GM19025 (cell line): ENCODE data around the gene LMLN.
"Not testable (repeated sequence)": the region's sequence is repeated elsewhere in the genome, so short reads cannot be mapped to it uniquely, and the experiment has no call there.

ENCODE experiments used
- ATAC-seq: cut with Tn5 transposase; IDR thresholded peaks from one replicate; pipeline ENCODE4 v1.9.1; 2021; ENCODE audit warnings: mild to moderate bottlenecking, low read depth, moderate library complexity; ENCODE audit not compliant: unreplicated experiment

Gene LMLN

DNA sequence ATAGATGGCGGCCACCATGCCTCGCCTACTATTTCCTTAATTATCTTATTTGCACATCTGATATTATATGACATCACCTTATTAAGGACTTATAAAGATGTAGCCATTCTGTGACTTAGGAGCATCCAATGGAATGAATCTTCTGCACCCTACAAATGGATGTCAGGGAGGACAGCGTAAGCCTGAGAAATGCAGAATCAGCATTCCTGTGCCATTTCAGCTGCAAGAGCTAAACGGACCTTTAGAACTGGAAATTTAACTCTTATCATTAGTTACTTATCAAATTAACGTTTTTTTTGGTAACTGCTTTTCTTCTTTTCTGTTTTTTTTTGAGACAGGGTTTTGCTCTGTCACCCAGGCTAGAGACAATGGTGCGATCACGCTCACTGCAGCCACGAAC, 65.6 kb downstream of the LMLN start:
- no peak for ATAC-seq

- no peak for ATAC-seq
These were observed 66.6 kb downstream of the LMLN start for GRCh38 chr3:198026620-198027019.

GRCh38 chr3:198027045-198027798, 67.2 kb downstream of the LMLN start:
- ATAC-seq = no peak

GRCh38 chr3:198027799-198028390, 67.9 kb downstream of the LMLN start:
- ATAC-seq = no peak

DNA sequence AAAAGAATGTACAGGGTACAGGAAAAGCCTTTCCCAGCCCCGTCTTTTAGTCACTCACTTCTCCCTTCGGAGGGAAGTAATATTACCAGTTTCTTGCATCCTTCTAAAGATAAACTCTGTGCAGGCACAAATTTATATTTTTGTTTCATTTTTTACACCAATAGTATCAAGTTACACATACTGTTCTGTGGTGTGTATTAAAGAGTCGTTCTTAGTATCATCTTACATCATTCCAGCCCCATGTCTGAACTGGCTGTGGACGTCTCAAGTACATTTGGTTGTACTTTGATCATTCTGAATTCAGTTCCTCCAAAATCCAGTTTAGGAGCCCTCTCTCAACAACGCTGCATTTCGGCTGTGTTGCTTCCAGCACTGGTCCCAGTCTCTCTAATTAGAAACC, 68.7 kb downstream of the LMLN start:
- ATAC-seq = no peak

DNA sequence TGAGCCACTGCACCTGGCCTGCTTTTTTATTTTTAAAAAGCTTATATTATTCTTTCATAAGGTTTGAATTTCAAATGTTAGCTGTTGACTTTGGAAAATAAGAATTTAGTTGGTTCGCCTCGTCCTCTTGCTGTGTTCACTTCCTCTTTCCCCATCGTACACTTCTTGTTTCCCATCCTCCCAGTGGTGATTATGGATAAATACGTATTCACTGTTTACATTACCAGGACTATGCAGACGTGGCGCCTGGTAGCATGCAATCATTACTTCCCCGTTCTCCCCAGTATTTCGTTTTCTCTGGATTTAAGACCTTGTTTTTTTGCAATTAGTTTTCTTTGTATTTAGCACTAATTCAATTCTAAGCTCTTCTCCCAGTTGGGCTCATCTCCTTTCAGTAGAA, 70.1 kb downstream of the LMLN start:
- no peak for ATAC-seq

- ATAC-seq = no peak
These were observed 70.7 kb downstream of the LMLN start for GRCh38 chr3:198030726-198031125.

DNA sequence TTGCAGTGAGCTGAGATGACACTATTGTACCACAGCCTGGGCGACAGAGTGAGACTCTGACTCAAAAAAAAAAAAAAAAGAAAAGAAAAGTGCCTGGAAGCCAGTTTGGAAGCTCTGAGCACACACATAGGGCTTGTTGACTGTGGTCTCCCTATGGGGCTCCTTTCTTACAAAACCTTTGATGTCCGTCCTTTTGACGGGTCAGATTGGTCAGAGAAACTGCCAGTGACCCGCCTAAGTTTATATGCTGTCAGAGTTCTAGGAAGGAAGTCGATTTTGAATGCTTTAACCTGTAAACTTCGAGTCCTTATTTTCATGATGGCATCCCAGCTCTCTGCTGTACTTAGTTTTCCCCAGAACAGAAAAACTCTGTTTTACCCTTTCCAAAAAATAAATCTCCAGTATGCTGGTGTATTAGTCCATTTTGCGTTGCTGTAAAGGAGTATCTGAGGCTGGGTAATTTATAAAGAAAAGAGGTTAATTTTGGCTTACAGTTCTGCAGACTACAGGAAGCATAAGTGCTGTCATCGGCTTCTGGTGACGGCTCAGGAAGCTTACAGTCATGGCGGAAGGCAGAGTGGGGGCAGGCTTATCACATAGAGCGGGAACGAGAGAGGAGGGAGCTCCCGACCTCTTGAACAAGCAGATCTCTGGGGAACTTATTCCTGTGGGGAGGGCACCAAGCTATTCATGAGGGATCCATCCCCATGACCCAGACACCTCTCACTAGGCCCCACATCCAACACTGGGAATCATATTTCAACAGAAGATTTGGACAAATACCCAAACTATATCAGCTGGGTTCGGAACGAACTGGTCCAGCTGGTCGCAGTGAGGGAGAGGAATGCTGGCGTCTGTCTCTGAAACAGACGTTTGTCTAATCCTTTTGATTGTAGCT, 72.3 kb downstream of the LMLN start:
- ATAC-seq = no peak

GRCh38 chr3:198043119-198043518, 83.1 kb downstream of the LMLN start:
- no peak for ATAC-seq

GRCh38 chr3:198046120-198046857, 86.3 kb downstream of the LMLN start:
- no peak for ATAC-seq

GRCh38 chr3:198048445-198048844, 88.4 kb downstream of the LMLN start:
- ATAC-seq = no peak

DNA sequence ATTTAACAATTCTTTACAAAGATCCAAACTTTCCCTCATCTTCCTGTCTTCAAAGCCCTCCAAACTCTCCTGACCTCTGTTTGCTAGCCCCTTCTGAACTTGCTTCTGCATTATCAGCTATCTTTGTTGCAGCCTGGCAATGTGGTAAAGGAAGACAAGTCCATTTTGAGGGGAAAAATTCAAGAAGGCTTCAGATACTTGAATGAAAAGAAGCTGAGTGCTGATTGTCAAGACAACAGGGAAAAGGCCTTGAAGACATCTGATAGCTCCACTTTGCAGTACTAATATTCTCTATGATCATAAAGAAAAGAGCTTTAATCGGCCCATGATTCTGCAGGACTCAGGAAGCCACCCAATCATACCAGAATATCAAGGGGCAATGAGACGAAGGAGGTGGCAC, 91.8 kb downstream of the LMLN start:
- ATAC-seq = no peak

GRCh38 chr3:198053462-198053861, 93.4 kb downstream of the LMLN start:
- ATAC-seq = not testable (repeated sequence)

DNA sequence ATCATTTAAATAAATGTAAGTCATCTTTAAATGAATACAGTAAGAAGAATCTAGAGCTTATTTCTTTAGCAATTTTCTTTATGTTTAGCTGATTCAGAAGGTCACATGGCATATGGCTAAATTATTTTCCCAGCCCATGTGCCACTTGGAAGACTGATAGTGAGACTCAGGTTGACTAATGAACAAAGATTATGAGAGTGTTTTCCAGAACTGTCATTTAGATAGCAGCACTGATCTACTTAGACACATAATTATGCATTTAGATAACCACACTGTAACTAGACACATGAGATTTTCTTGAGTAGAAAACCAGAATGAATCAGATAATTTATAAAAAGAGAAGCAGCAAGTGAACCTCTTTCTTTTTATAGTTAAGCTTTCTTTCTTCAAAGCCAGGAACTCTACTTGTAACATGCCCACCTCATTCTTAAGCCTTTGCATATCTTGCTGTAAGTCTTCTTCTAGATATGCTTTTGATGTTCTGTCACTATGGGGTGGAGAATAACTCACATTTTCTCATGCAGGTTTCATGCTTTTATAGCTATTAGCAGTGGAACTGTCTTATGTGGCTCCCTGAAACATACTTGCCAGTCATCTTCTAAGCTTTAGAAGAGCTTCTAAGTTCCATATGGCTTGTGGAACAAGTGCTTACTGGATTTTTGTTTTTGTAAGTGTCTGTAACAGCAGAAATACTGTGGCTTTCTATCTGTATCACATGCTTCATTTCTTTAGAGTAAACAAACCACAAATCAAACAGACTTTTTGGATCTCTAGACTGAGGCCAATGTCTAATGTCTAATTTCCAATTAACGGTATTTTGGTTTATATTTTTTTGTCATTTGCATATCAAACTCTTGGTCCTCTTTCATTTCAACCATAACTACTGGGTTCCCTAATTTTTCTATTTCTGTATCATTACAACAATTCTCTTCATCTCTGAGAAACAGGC, 101.4 kb downstream of the LMLN start:
- no peak for ATAC-seq

DNA sequence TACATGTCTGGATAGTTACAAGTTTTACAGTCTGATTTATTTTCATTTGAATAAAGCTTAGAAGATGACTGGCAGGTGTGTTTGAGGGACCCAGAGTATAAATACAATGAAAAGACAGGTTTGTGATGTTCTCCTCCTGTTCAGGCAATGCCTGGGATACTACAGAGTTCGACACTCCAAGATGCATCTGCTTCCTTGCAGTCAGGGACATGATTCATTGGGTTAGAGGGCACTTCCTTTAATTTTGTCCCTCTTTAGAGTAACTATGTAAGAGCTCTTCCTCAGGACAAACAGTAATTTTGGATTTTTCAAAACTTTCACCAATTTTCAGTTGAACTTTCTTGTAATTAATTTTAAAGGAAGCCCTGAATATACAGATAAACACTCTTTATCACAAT, 102.0 kb downstream of the LMLN start:
- no peak for ATAC-seq

GRCh38 chr3:198064420-198064819, 104.4 kb downstream of the LMLN start:
- no peak for ATAC-seq

DNA sequence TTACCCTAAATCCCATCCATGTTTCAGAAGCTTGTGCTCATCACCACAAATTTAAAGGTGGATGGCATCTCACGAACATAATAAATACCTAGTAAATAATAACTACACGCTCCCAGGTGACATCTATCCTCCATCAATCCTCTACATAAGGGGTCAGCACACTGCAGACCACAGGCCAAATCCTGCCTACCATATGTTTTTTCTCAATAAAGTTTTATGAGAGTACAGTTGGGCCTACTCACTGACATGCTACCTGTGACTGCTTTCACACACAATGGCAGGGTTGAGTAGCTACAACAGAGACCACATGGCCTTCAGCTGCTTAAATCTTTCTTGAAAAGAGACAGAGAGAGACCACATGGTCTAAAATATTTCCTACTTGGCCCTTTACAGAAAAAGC, 105.9 kb downstream of the LMLN start:
- ATAC-seq = no peak

GRCh38 chr3:198067416-198067815, 107.4 kb downstream of the LMLN start:
- no peak for ATAC-seq

DNA sequence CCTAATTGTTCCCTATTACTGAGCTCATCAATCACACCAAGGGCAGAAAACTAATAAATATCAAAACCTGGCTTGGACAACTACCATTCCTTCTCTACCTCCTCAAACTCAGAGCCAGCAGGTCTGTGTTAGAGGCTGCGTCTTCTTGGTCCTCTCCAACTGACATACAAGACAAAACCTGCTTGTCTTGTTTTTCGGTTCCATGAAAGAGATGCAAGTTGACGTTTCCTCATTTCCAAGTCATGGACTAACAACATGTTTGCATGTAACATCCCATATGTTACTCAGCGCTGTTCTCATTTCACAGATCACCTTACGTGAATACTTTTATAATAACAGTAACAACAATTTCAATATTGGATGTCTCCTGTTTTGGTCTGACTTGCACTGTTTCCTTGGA, 110.9 kb downstream of the LMLN start:
- no peak for ATAC-seq
